GM19351 (cell line): Measurements from ENCODE around the gene POLR3B.
"Not testable (repeated sequence)": the region's sequence is repeated elsewhere in the genome, so short reads cannot be mapped to it uniquely, and the experiment has no call there.

Experiments
- ATAC-seq: cut with Tn5 transposase; IDR thresholded peaks from one replicate; pipeline ENCODE4 v1.9.1; 2021; ENCODE audit warnings: mild to moderate bottlenecking, moderate library complexity; ENCODE audit not compliant: unreplicated experiment

POLR3B gene

GRCh38 chr12:106342397-106343213, 14.9 kb upstream of the POLR3B start:
- no peak for ATAC-seq

GRCh38 chr12:106343214-106343528, 14.4 kb upstream of the POLR3B start:
- ATAC-seq, result no peak

- ATAC-seq, result no peak
These were observed 13.4 kb upstream of the POLR3B start for GRCh38 chr12:106344131-106344530.

- ATAC-seq, result no peak
These were observed 11.8 kb upstream of the POLR3B start for GRCh38 chr12:106345746-106346145.

GRCh38 chr12:106348411-106348810, 9.1 kb upstream of the POLR3B start:
- ATAC-seq, result no peak

- no peak for ATAC-seq
These were observed 4.4 kb upstream of the POLR3B start for GRCh38 chr12:106353175-106353574.

- no peak for ATAC-seq
These were observed 1.1 kb downstream of the POLR3B start for GRCh38 chr12:106358396-106359241.

GRCh38 chr12:106359646-106360399, 2.3 kb downstream of the POLR3B start:
- ATAC-seq, result no peak

- ATAC-seq, result no peak
These were observed 2.9 kb downstream of the POLR3B start for GRCh38 chr12:106360400-106360994.

- ATAC-seq, result no peak
These were observed 5.4 kb downstream of the POLR3B start for GRCh38 chr12:106362971-106363370.

GRCh38 chr12:106364261-106364660, 6.7 kb downstream of the POLR3B start:
- ATAC-seq, result no peak

- no peak for ATAC-seq
These were observed 12.2 kb downstream of the POLR3B start for GRCh38 chr12:106369624-106370346.

- ATAC-seq, result no peak
These were observed 21.2 kb downstream of the POLR3B start for GRCh38 chr12:106378788-106379187.

- ATAC-seq, result no peak
These were observed 23.4 kb downstream of the POLR3B start for GRCh38 chr12:106380954-106381353.

GRCh38 chr12:106381866-106382265, 24.3 kb downstream of the POLR3B start:
- ATAC-seq, result not testable (repeated sequence)

GRCh38 chr12:106386813-106387535, 29.4 kb downstream of the POLR3B start:
- no peak for ATAC-seq

GRCh38 chr12:106387848-106388377, 30.4 kb downstream of the POLR3B start:
- ATAC-seq, result no peak

- no peak for ATAC-seq
These were observed 31.6 kb downstream of the POLR3B start for GRCh38 chr12:106389151-106389550.

GRCh38 chr12:106392759-106393158, 35.2 kb downstream of the POLR3B start:
- ATAC-seq, result no peak
